Gastrocnemius medialis (tissue), 4 donors: ENCODE results near the gene MACROD2. TPM values are rescaled to one million over a fixed set of nuclear protein-coding genes. Genes with fewer than 3 reads are reported as not detected.
A peak's percentile ranks its signal among the peaks of the same experiment; 100 is the strongest.

Experiments used
- ATAC-seq, 2 donors: fragments of 150-250 bp; one replicate each; pipeline ENCODE4 v1.9.1; 2016
- DNase-seq, 2 donors: peaks; one replicate each; pipeline ENCODE4 v3.0.0-alpha.2; 2019
- H3K27ac ChIP-seq, 4 donors: fragments of 200-600 bp; sonication (generic); 1 replicate in 1 of 4; 2 replicates in 3 of 4; pipeline ENCODE4 v1.5.1; 2016 to 2018; ENCODE audit warnings: mild to moderate bottlenecking in 2 of 4, moderate library complexity in 1 of 4
- H3K27me3 ChIP-seq, 3 donors: fragments of 200-600 bp; sonication (generic) in 2 of 3; 1 replicate in 1 of 3; 2 replicates in 2 of 3; pipeline versions ENCODE4 v1.5.1 to v1.6.0; 2016 to 2019; ENCODE audit warnings: mild to moderate bottlenecking in 1 of 3, moderate library complexity in 1 of 3
- H3K36me3 ChIP-seq, 2 donors: fragments of 200-600 bp; sonication (generic) in 1 of 2; one replicate each; pipeline ENCODE4 v1.5.1; 2017 to 2018
- H3K4me1 ChIP-seq, 2 donors: fragments of 200-600 bp; sonication (generic) in 1 of 2; one replicate each; pipeline ENCODE4 v1.5.1; 2016 to 2017; ENCODE audit warnings: mild to moderate bottlenecking in 2 of 2
- H3K4me3 ChIP-seq, 4 donors: fragments of 200-600 bp; sonication (generic) in 3 of 4; 1 replicate in 1 of 4; 2 replicates in 3 of 4; pipeline ENCODE4 v1.5.1; 2016 to 2019; ENCODE audit warnings: mild to moderate bottlenecking in 2 of 4
- H3K9me3 ChIP-seq, 3 donors: fragments of 200-600 bp; sonication (generic) in 2 of 3; 1 replicate in 1 of 3; 2 replicates in 2 of 3; pipeline ENCODE4 v1.5.1; 2016 to 2019
- CTCF ChIP-seq, 5 experiments: fragments of 450-650 bp in 3 of 5; fragments of 200-600 bp in 2 of 5; sonication (generic) in 2 of 5; IDR thresholded peaks in 4 of 5; conservative IDR thresholded peaks in 1 of 5; 1 replicate in 4 of 5; 2 replicates in 1 of 5; pipeline ENCODE4 v1.5.1; 2016 to 2019; ENCODE audit warnings: antibody characterized with exemption in 5 of 5, mild to moderate bottlenecking in 3 of 5, moderate library complexity in 3 of 5
- POLR2A ChIP-seq, 2 donors: fragments of 450-650 bp; IDR thresholded peaks; one replicate each; pipeline ENCODE4 v1.6.1; 2017; ENCODE audit warnings: antibody characterized with exemption in 2 of 2, mild to moderate bottlenecking in 2 of 2, moderate library complexity in 2 of 2
- in situ Hi-C, 4 donors: fragments of 200-750 bp; cut with MboI; loops; one replicate each; pipeline versions ENCODE4 v1.15.0 to v1.8.0; 2017; ENCODE audit warnings: low sequenced_read_pairs in 4 of 4
- intact Hi-C: fragments of 100-400 bp; cut with DNase I; formaldehyde crosslinking; loops from one replicate; pipeline ENCODE4 v1.15.1; 2023; ENCODE audit warnings: low total_unique reads
- total RNA-seq, 4 donors: library from RNA; depleted of rRNA; stranded (reverse); fragments of >200 nt; gene quantifications; one replicate each; pipeline versions ENCODE4 v1.1.0 to v1.2.3, GENCODE V29; 2016

The MACROD2 gene
- total RNA-seq, 4 donors from 2014 or later, result 1.8 to 10.2 (median 3.6) TPM

- TF ChIP-seq CTCF (IDR thresholded peaks at IDR 0.05 in 4 of 5, conservative IDR thresholded peaks at IDR 0.05 in 1 of 5) (no peak), POLR2A (IDR thresholded peaks at IDR 0.05) (no peak)
- in situ Hi-C loops, result no loop called here
Observed at GRCh38 chr20:16027686-16028085, 2032.4 kb downstream of the MACROD2 start.

GRCh38 chr20:16028923-16029322 is 2033.6 kb downstream of the MACROD2 start:
- H3K27ac ChIP-seq, result no peak overlapping the region
- H3K9me3 ChIP-seq, result no peaks in the 10 kb centered on the region
- no peaks in the 10 kb centered on the region for H3K36me3 ChIP-seq
- H3K4me1 ChIP-seq, result no peaks in the 10 kb centered on the region
- no peak for DNase-seq
- no peak overlapping the region for H3K4me3 ChIP-seq
- ATAC-seq, result no peak
- in situ Hi-C loops, result no loop called here
- H3K27me3 ChIP-seq, result no peaks in the 10 kb centered on the region
- intact Hi-C loops, result no loop called here
- no peak for TF ChIP-seq POLR2A (IDR thresholded peaks at IDR 0.05)
- TF ChIP-seq CTCF (IDR thresholded peaks at IDR 0.05 in 4 of 5, conservative IDR thresholded peaks at IDR 0.05 in 1 of 5), result no peak

More at GRCh38 chr20:16027686-16028085, 2032.4 kb downstream of the MACROD2 start:
- Histone ChIP-seq H3K27me3 (no peaks in the 10 kb centered on the region), H3K9me3 (no peaks in the 10 kb centered on the region), H3K4me3 (no peak overlapping the region), H3K36me3 (no peaks in the 10 kb centered on the region), H3K4me1 (no peaks in the 10 kb centered on the region), H3K27ac (no peak overlapping the region)
- DNase-seq, result no peak
- intact Hi-C loops, result no loop called here
- ATAC-seq, result no peak

GRCh38 chr20:16030253-16030652 is 2034.9 kb downstream of the MACROD2 start:
- Histone ChIP-seq H3K27ac (no peak overlapping the region), H3K4me3 (no peak overlapping the region), H3K36me3 (no peaks in the 10 kb centered on the region), H3K27me3 (no peaks in the 10 kb centered on the region), H3K4me1 (no peaks in the 10 kb centered on the region), H3K9me3 (no peaks in the 10 kb centered on the region)
- ATAC-seq (no peak), DNase-seq (no peak)
- intact Hi-C loops, result no loop called here
- in situ Hi-C loops, result no loop called here
- no peak for TF ChIP-seq CTCF (IDR thresholded peaks at IDR 0.05 in 4 of 5, conservative IDR thresholded peaks at IDR 0.05 in 1 of 5)
- TF ChIP-seq POLR2A (IDR thresholded peaks at IDR 0.05), result no peak

GRCh38 chr20:16035576-16035975 is 2040.3 kb downstream of the MACROD2 start:
- intact Hi-C loops, result no loop called here
- in situ Hi-C loops, result no loop called here
- H3K9me3 ChIP-seq, result no peaks in the 10 kb centered on the region
- TF ChIP-seq POLR2A (IDR thresholded peaks at IDR 0.05), result no peak
- TF ChIP-seq CTCF (IDR thresholded peaks at IDR 0.05 in 4 of 5, conservative IDR thresholded peaks at IDR 0.05 in 1 of 5), result no peak
- DNase-seq (no peak), ATAC-seq (no peak)
- H3K27ac ChIP-seq, result no peak overlapping the region
- H3K27me3 ChIP-seq, result no peaks in the 10 kb centered on the region
- no peak overlapping the region for H3K4me3 ChIP-seq
- no peaks in the 10 kb centered on the region for H3K36me3 ChIP-seq
- no peaks in the 10 kb centered on the region for H3K4me1 ChIP-seq

GRCh38 chr20:16036331-16036730 is 2041.0 kb downstream of the MACROD2 start:
- in situ Hi-C loops, result no loop called here
- no peak overlapping the region for H3K27ac ChIP-seq
- no peaks in the 10 kb centered on the region for H3K27me3 ChIP-seq
- intact Hi-C loops, result no loop called here
- no peak overlapping the region for H3K4me3 ChIP-seq
- H3K9me3 ChIP-seq, result no peaks in the 10 kb centered on the region
- no peaks in the 10 kb centered on the region for H3K36me3 ChIP-seq
- ATAC-seq (peak in 1 of 2 donors; percentile 39), DNase-seq (no peak)
- TF ChIP-seq CTCF (IDR thresholded peaks at IDR 0.05 in 4 of 5, conservative IDR thresholded peaks at IDR 0.05 in 1 of 5) (no peak), POLR2A (IDR thresholded peaks at IDR 0.05) (no peak)
- H3K4me1 ChIP-seq, result no peaks in the 10 kb centered on the region
